Body of pancreas (tissue), 4 donors: ENCODE measurements around the gene MCAT.

Experiments
- POLR2A ChIP-seq, 3 donors: fragments of 450-650 bp; IDR thresholded peaks; one replicate each; pipeline ENCODE4 v1.6.1; 2016; ENCODE audit warnings: antibody characterized with exemption in 3 of 3, mild to moderate bottlenecking in 2 of 3
- TF ChIP-seq, protein P1 (sequence below), 7 experiments: fragments of 450-650 bp in 4 of 7; fragments of 200-600 bp in 3 of 7; sonication (generic) in 3 of 7; IDR thresholded peaks; one replicate each; pipeline ENCODE4 v1.5.1; 2016 to 2019; ENCODE audit warnings: antibody characterized with exemption in 7 of 7

DNA sequence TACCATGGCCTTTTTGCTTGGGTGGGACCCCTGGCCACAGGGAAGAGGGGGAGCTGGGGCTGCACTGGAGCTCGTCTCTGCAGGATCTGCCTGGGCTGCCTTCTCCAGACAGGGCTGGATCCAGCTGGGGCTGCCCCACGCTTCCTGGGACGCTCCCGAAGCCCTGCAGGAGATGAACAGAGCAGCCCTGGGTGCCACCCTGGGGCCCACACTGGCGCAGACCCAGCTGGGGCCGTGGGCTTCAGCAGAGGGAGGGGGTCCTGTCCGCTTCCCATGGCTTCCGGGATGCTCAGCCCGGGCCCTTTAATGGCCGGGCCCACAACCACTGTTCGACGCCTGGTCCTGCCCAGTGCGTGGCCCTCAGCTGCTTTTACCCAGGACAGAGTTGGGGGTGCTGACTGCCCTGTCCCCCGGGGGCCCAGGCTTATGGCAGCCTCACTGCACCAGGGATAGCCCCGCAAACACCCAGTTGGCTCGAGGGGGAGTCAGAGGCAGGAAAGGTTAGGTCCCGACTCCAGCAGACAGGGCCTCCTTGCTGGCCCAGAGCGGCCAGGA lies 20.1 kb upstream of the MCAT start:
- TF ChIP-seq, protein P1, sequence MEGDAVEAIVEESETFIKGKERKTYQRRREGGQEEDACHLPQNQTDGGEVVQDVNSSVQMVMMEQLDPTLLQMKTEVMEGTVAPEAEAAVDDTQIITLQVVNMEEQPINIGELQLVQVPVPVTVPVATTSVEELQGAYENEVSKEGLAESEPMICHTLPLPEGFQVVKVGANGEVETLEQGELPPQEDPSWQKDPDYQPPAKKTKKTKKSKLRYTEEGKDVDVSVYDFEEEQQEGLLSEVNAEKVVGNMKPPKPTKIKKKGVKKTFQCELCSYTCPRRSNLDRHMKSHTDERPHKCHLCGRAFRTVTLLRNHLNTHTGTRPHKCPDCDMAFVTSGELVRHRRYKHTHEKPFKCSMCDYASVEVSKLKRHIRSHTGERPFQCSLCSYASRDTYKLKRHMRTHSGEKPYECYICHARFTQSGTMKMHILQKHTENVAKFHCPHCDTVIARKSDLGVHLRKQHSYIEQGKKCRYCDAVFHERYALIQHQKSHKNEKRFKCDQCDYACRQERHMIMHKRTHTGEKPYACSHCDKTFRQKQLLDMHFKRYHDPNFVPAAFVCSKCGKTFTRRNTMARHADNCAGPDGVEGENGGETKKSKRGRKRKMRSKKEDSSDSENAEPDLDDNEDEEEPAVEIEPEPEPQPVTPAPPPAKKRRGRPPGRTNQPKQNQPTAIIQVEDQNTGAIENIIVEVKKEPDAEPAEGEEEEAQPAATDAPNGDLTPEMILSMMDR (IDR thresholded peaks at IDR 0.05) = no peak
- TF ChIP-seq POLR2A (IDR thresholded peaks at IDR 0.05) = no peak
